ENCODE measurements around the gene MAP3K9.

The MAP3K9 gene

GRCh38 chr14:70838076-70838475 lies 28.8 kb upstream of the MAP3K9 start:
- H3K36me3 ChIP-seq (ENCODE audit: control insufficient read depth in 5 of 5, insufficient read depth in 5 of 5, low read length in 5 of 5) = no peaks in the 10 kb centered on the region
- H3K27me3 ChIP-seq (ENCODE audit: control insufficient read depth in 5 of 5, insufficient read depth in 4 of 5, low read length in 5 of 5) = no peaks in the 10 kb centered on the region
- H3K4me1 ChIP-seq (ENCODE audit: control insufficient read depth in 5 of 5, insufficient read depth in 5 of 5, low read length in 5 of 5) = peaks cover 3 to 10% (median 7%) of the 10 kb centered on the region in 5 donors
- H3K9ac ChIP-seq (ENCODE audit: low read length in 5 of 5) = no peak overlapping the region
- H3K27ac ChIP-seq (ENCODE audit: low read depth, low read length) = no peak overlapping the region
- H3K4me3 ChIP-seq (ENCODE audit: low read depth in 1 of 5, low read length in 5 of 5) = no peak overlapping the region
- no peaks in the 10 kb centered on the region for H3K9me3 ChIP-seq (ENCODE audit: control insufficient read depth in 5 of 5, low read length in 5 of 5)

- Histone ChIP-seq H3K9ac (ENCODE audit: low read length in 5 of 5) (no peak overlapping the region), H3K9me3 (ENCODE audit: control insufficient read depth in 5 of 5, low read length in 5 of 5) (no peaks in the 10 kb centered on the region), H3K27ac (ENCODE audit: low read depth, low read length) (no peak overlapping the region), H3K36me3 (ENCODE audit: control insufficient read depth in 5 of 5, insufficient read depth in 5 of 5, low read length in 5 of 5) (no peaks in the 10 kb centered on the region), H3K4me3 (ENCODE audit: low read depth in 1 of 5, low read length in 5 of 5) (no peak overlapping the region), H3K4me1 (ENCODE audit: control insufficient read depth in 5 of 5, insufficient read depth in 5 of 5, low read length in 5 of 5) (no peaks in the 10 kb centered on the region), H3K27me3 (ENCODE audit: control insufficient read depth in 5 of 5, insufficient read depth in 4 of 5, low read length in 5 of 5) (no peaks in the 10 kb centered on the region)
Observed at GRCh38 chr14:70836946-70837345, 27.6 kb upstream of the MAP3K9 start.

- Histone ChIP-seq H3K27me3 (ENCODE audit: control insufficient read depth in 5 of 5, insufficient read depth in 4 of 5, low read length in 5 of 5) (no peaks in the 10 kb centered on the region), H3K9me3 (ENCODE audit: control insufficient read depth in 5 of 5, low read length in 5 of 5) (no peaks in the 10 kb centered on the region), H3K4me3 (ENCODE audit: low read depth in 1 of 5, low read length in 5 of 5) (no peak overlapping the region), H3K4me1 (ENCODE audit: control insufficient read depth in 5 of 5, insufficient read depth in 5 of 5, low read length in 5 of 5) (no peaks in the 10 kb centered on the region), H3K27ac (ENCODE audit: low read depth, low read length) (no peak overlapping the region), H3K36me3 (ENCODE audit: control insufficient read depth in 5 of 5, insufficient read depth in 5 of 5, low read length in 5 of 5) (no peaks in the 10 kb centered on the region), H3K9ac (ENCODE audit: low read length in 5 of 5) (no peak overlapping the region)
Observed at GRCh38 chr14:70833884-70834283, 24.6 kb upstream of the MAP3K9 start.

- Histone ChIP-seq H3K4me1 (ENCODE audit: control insufficient read depth in 5 of 5, insufficient read depth in 5 of 5, low read length in 5 of 5) (peaks cover 0 to under 1% (median 0%) of the 10 kb centered on the region in 5 donors), H3K27ac (ENCODE audit: low read depth, low read length) (no peak overlapping the region), H3K36me3 (ENCODE audit: control insufficient read depth in 5 of 5, insufficient read depth in 5 of 5, low read length in 5 of 5) (no peaks in the 10 kb centered on the region), H3K9ac (ENCODE audit: low read length in 5 of 5) (no peak overlapping the region), H3K4me3 (ENCODE audit: low read depth in 1 of 5, low read length in 5 of 5) (no peak overlapping the region), H3K9me3 (ENCODE audit: control insufficient read depth in 5 of 5, low read length in 5 of 5) (no peaks in the 10 kb centered on the region), H3K27me3 (ENCODE audit: control insufficient read depth in 5 of 5, insufficient read depth in 4 of 5, low read length in 5 of 5) (no peaks in the 10 kb centered on the region)
Observed at GRCh38 chr14:70832561-70833305, 23.4 kb upstream of the MAP3K9 start.

DNA sequence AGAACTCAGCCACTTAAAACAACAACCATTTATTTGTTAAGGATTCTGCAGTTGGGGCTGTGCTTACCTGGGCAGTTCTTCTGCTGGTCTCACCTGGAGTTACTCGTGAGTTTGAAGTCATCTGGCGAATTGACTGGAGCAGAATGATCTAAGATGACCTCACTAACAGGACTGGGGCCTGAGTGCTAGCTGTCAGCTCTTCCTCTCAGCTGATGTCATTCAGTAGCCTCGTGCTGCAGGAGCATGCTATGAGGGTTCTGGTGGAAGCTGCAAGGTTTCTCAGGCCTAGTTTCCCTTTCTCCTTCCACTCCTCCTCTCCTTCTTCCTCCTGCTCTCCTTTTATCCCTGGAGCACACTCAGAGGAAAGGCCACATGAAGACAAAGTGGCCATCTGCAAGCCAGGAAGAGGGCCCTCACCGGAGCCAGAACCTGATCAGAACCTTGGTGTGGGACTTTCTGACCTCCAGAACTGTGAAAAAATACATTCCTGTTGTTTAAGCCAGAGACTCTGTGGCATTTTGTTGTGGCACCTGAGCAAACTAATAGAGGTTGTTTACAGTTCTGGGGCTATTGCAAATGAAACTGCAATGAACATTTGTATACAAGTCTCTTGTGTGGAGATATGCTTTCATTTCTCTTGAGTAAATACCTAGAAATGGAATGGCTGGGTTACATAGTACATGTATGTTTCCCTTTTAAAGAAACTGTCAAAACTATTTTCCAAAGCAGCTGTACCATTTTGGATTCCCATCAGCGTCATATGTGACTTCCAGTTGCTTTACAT lies 21.9 kb upstream of the MAP3K9 start:
- Histone ChIP-seq H3K27me3 (ENCODE audit: control insufficient read depth in 5 of 5, insufficient read depth in 4 of 5, low read length in 5 of 5) (no peaks in the 10 kb centered on the region), H3K4me1 (ENCODE audit: control insufficient read depth in 5 of 5, insufficient read depth in 5 of 5, low read length in 5 of 5) (peaks cover 0 to 8% (median 0%) of the 10 kb centered on the region in 5 donors), H3K36me3 (ENCODE audit: control insufficient read depth in 5 of 5, insufficient read depth in 5 of 5, low read length in 5 of 5) (no peaks in the 10 kb centered on the region)

GRCh38 chr14:70828188-70828587 lies 18.9 kb upstream of the MAP3K9 start:
- no peak overlapping the region for H3K4me3 ChIP-seq (ENCODE audit: low read depth in 1 of 5, low read length in 5 of 5)
- no peak overlapping the region for H3K9ac ChIP-seq (ENCODE audit: low read length in 5 of 5)
- no peaks in the 10 kb centered on the region for H3K36me3 ChIP-seq (ENCODE audit: control insufficient read depth in 5 of 5, insufficient read depth in 5 of 5, low read length in 5 of 5)
- no peaks in the 10 kb centered on the region for H3K9me3 ChIP-seq (ENCODE audit: control insufficient read depth in 5 of 5, low read length in 5 of 5)
- H3K27ac ChIP-seq (ENCODE audit: low read depth, low read length) = no peak overlapping the region
- H3K4me1 ChIP-seq (ENCODE audit: control insufficient read depth in 5 of 5, insufficient read depth in 5 of 5, low read length in 5 of 5) = peaks cover 0 to 10% (median under 1%) of the 10 kb centered on the region in 5 donors
- no peaks in the 10 kb centered on the region for H3K27me3 ChIP-seq (ENCODE audit: control insufficient read depth in 5 of 5, insufficient read depth in 4 of 5, low read length in 5 of 5)

More for the DNA sequence above, 21.9 kb upstream of the MAP3K9 start:
- Histone ChIP-seq H3K9me3 (ENCODE audit: control insufficient read depth in 5 of 5, low read length in 5 of 5) (no peaks in the 10 kb centered on the region), H3K4me3 (ENCODE audit: low read depth in 1 of 5, low read length in 5 of 5) (no peak overlapping the region), H3K9ac (ENCODE audit: low read length in 5 of 5) (no peak overlapping the region), H3K27ac (ENCODE audit: low read depth, low read length) (no peak overlapping the region)

GRCh38 chr14:70827752-70828151 lies 18.4 kb upstream of the MAP3K9 start:
- no peaks in the 10 kb centered on the region for H3K9me3 ChIP-seq (ENCODE audit: control insufficient read depth in 5 of 5, low read length in 5 of 5)
- H3K4me1 ChIP-seq (ENCODE audit: control insufficient read depth in 5 of 5, insufficient read depth in 5 of 5, low read length in 5 of 5) = peaks cover 0 to 14% (median 5%) of the 10 kb centered on the region in 5 donors
- no peaks in the 10 kb centered on the region for H3K36me3 ChIP-seq (ENCODE audit: control insufficient read depth in 5 of 5, insufficient read depth in 5 of 5, low read length in 5 of 5)
- H3K9ac ChIP-seq (ENCODE audit: low read length in 5 of 5) = no peak overlapping the region
- no peak overlapping the region for H3K4me3 ChIP-seq (ENCODE audit: low read depth in 1 of 5, low read length in 5 of 5)
- peak overlapping the region; percentile 9 for H3K27ac ChIP-seq (ENCODE audit: low read depth, low read length)
- H3K27me3 ChIP-seq (ENCODE audit: control insufficient read depth in 5 of 5, insufficient read depth in 4 of 5, low read length in 5 of 5) = no peaks in the 10 kb centered on the region

- Histone ChIP-seq H3K27me3 (ENCODE audit: control insufficient read depth in 5 of 5, insufficient read depth in 4 of 5, low read length in 5 of 5) (no peaks in the 10 kb centered on the region), H3K27ac (ENCODE audit: low read depth, low read length) (peak overlapping the region; percentile 9), H3K36me3 (ENCODE audit: control insufficient read depth in 5 of 5, insufficient read depth in 5 of 5, low read length in 5 of 5) (no peaks in the 10 kb centered on the region), H3K9ac (ENCODE audit: low read length in 5 of 5) (no peak overlapping the region), H3K4me3 (ENCODE audit: low read depth in 1 of 5, low read length in 5 of 5) (no peak overlapping the region), H3K9me3 (ENCODE audit: control insufficient read depth in 5 of 5, low read length in 5 of 5) (no peaks in the 10 kb centered on the region), H3K4me1 (ENCODE audit: control insufficient read depth in 5 of 5, insufficient read depth in 5 of 5, low read length in 5 of 5) (peaks cover 0 to 18% (median 7%) of the 10 kb centered on the region in 5 donors)
Observed at GRCh38 chr14:70827347-70827746, 18.0 kb upstream of the MAP3K9 start.

- no peaks in the 10 kb centered on the region for H3K9me3 ChIP-seq (ENCODE audit: control insufficient read depth in 5 of 5, low read length in 5 of 5)
- peaks cover 2 to 31% (median 12%) of the 10 kb centered on the region in 5 donors for H3K4me1 ChIP-seq (ENCODE audit: control insufficient read depth in 5 of 5, insufficient read depth in 5 of 5, low read length in 5 of 5)
- H3K4me3 ChIP-seq (ENCODE audit: low read depth in 1 of 5, low read length in 5 of 5) = peak overlapping the region in 2 of 5 donors; percentile 72 to 75
- H3K27ac ChIP-seq (ENCODE audit: low read depth, low read length) = no peak overlapping the region
- H3K27me3 ChIP-seq (ENCODE audit: control insufficient read depth in 5 of 5, insufficient read depth in 4 of 5, low read length in 5 of 5) = peaks cover 0 to 2% (median 0%) of the 10 kb centered on the region in 5 donors
- no peak overlapping the region for H3K9ac ChIP-seq (ENCODE audit: low read length in 5 of 5)
- H3K36me3 ChIP-seq (ENCODE audit: control insufficient read depth in 5 of 5, insufficient read depth in 5 of 5, low read length in 5 of 5) = no peaks in the 10 kb centered on the region
Observed at GRCh38 chr14:70823281-70823680, 14.0 kb upstream of the MAP3K9 start.

- Histone ChIP-seq H3K4me3 (ENCODE audit: low read depth in 1 of 5, low read length in 5 of 5) (peak overlapping the region; percentile 56 to 88 (median 72)), H3K27me3 (ENCODE audit: control insufficient read depth in 5 of 5, insufficient read depth in 4 of 5, low read length in 5 of 5) (peaks cover 0 to 2% (median 0%) of the 10 kb centered on the region in 5 donors), H3K9ac (ENCODE audit: low read length in 5 of 5) (peak overlapping the region in 4 of 5 donors; percentile 64 to 77 (median 68)), H3K9me3 (ENCODE audit: control insufficient read depth in 5 of 5, low read length in 5 of 5) (no peaks in the 10 kb centered on the region), H3K36me3 (ENCODE audit: control insufficient read depth in 5 of 5, insufficient read depth in 5 of 5, low read length in 5 of 5) (no peaks in the 10 kb centered on the region), H3K27ac (ENCODE audit: low read depth, low read length) (no peak overlapping the region), H3K4me1 (ENCODE audit: control insufficient read depth in 5 of 5, insufficient read depth in 5 of 5, low read length in 5 of 5) (peaks cover 2 to 33% (median 15%) of the 10 kb centered on the region in 5 donors)
Observed at GRCh38 chr14:70822530-70823185, 13.3 kb upstream of the MAP3K9 start.
